ENCODE results near the gene DMD. TPM values are rescaled to one million over a fixed set of nuclear protein-coding genes. Genes with fewer than 3 reads are reported as not detected.

The DMD gene
- total and polyA plus RNA-seq, 2 of the 8 experiments (the other 6 are each of a cell fraction or from before 2014, with no cell fraction given): 4.8 to 7.4 TPM

DNA sequence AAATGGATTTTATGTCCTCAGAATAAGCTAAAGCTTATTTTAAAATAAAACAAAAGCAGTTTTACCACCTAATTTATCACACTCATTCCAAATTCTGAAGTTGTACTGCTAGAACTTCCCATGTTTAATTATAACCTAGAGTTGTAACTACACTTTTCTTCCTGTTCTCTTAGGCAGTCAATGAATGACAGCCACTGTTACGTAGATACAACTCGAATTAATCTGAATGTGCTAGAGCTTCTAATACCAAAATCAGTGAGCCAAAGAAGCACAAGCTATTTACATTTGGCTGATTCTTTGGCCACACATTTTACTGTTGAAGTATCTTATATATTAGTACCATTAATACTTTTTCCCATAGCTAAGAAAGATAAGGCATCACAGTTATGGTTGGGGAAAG is 2040.6 kb downstream of the DMD start:
- Histone ChIP-seq H3K27ac (ENCODE audit: low read depth, low read length) (no peak overlapping the region), H2BK120ac (replicated peaks; ENCODE audit: low read depth, low read length) (no peak overlapping the region), H4K20me1 (replicated peaks in 1 of 2; ENCODE audit: control insufficient read depth in 1 of 2, insufficient read depth in 2 of 2, low read length in 2 of 2) (no peaks in the 10 kb centered on the region), H3K9ac (replicated peaks in 1 of 4; ENCODE audit: extremely low read depth in 1 of 4, low read depth in 3 of 4, low read length in 3 of 4) (no peak overlapping the region), H3K4ac (replicated peaks; ENCODE audit: insufficient read length, low read depth, low read length) (no peak overlapping the region), H3K4me3 (ENCODE audit: extremely low read depth in 1 of 4, insufficient read depth in 2 of 4, low read depth in 3 of 4, low read length in 4 of 4) (no peak overlapping the region), H3K4me1 (replicated peaks in 1 of 4; ENCODE audit: control insufficient read depth in 3 of 4, insufficient read depth in 4 of 4, low read length in 3 of 4) (no peaks in the 10 kb centered on the region), H2BK15ac (ENCODE audit: low read length) (no peak overlapping the region), H3K79me2 (ENCODE audit: control insufficient read depth in 1 of 2, insufficient read depth in 2 of 2, low read length in 2 of 2) (no peaks in the 10 kb centered on the region), H3K4me2 (ENCODE audit: insufficient read depth in 1 of 2, low read depth in 2 of 2, low read length in 2 of 2) (no peak overlapping the region), H3K14ac (ENCODE audit: insufficient read length) (no peak overlapping the region), H3K79me1 (ENCODE audit: low read depth, low read length) (no peaks in the 10 kb centered on the region), H3K23ac (ENCODE audit: insufficient read length) (no peak overlapping the region), H3K56ac (replicated peaks; ENCODE audit: insufficient read length, low read depth, low read length) (no peak overlapping the region), H3K9me3 (ENCODE audit: insufficient read depth in 2 of 2, low read depth in 1 of 2, low read length in 1 of 2) (no peaks in the 10 kb centered on the region), H4K91ac (replicated peaks; ENCODE audit: insufficient read length, low read length) (no peak overlapping the region), H3K36me3 (ENCODE audit: control insufficient read depth in 2 of 4, insufficient read depth in 4 of 4, low read length in 3 of 4) (no peaks in the 10 kb centered on the region), H2AFZ (ENCODE audit: low read length) (no peak overlapping the region), H2BK5ac (ENCODE audit: low read depth, low read length) (no peak overlapping the region), H3K18ac (ENCODE audit: extremely low read depth, low read length) (no peak overlapping the region), H2BK20ac (ENCODE audit: low read length) (no peak overlapping the region), H2BK12ac (ENCODE audit: low read depth, low read length) (no peak overlapping the region), H4K5ac (ENCODE audit: insufficient read length, low read depth, low read length) (no peak overlapping the region), H3K27me3 (replicated peaks in 1 of 4; ENCODE audit: control insufficient read depth in 3 of 4, extremely low read depth in 1 of 4, insufficient read depth in 3 of 4, low read length in 3 of 4) (no peaks in the 10 kb centered on the region), H4K8ac (ENCODE audit: extremely low read depth, insufficient read depth, low read length) (no peak overlapping the region), H2AK5ac (ENCODE audit: low read depth, low read length) (no peak overlapping the region), H3K23me2 (ENCODE audit: low read depth, low read length) (no peaks in the 10 kb centered on the region)
- 94% methylated on average over 2 of the region's 2 CpGs; no CpG with 5 or more reads in 1 of the 2 experiments for WGBS, 2 experiments (ENCODE audit: extremely low coverage in 1 of 2, insufficient coverage in 1 of 2, insufficient read length in 1 of 2, insufficient replicate concordance in 2 of 2, low coverage in 1 of 2, low lambda C conversion rate in 2 of 2, missing lambda C conversion rate in 1 of 2)
- ChIA-PET CTCF (ENCODE audit: partially characterized antibody) (no interaction called here), POLR2A (ENCODE audit: partially characterized antibody) (no interaction called here)
- DNase-seq (ENCODE audit: low read depth in 1 of 2, low spot score in 2 of 2) (no peak), FAIRE-seq (no peak)
- TF ChIP-seq FOSL1 (IDR thresholded peaks at IDR 0.05; ENCODE audit: insufficient read depth, low read depth, low read length): no peak

All from H1 (cell line).